OCI-LY3 (cell line): ENCODE data around the gene ARHGEF2.

ENCODE experiments used
- H2AFZ ChIP-seq: fragments of 200-600, 300-600 bp; shearing (Covaris generic); 2 replicates; pipeline ENCODE4 v1.6.0; 2014; ENCODE audit warnings: antibody characterized with exemption, low read depth, low read length
- H3K27ac ChIP-seq: fragments of 200-600, 300-600 bp; sonication (generic); 2 replicates; pipeline ENCODE4 v1.5.1; 2014; ENCODE audit warnings: mild to moderate bottlenecking, low read length, moderate library complexity, mixed read lengths
- H3K27me3 ChIP-seq: fragments of 200-600, 300-600 bp; sonication (generic); 2 replicates; pipeline ENCODE4 v1.6.1; 2014; ENCODE audit warnings: low read depth, low read length, mixed read lengths
- H3K36me3 ChIP-seq: fragments of 200-600, 300-600 bp; sonication (generic); replicated peaks from 2 replicates; pipeline ENCODE3; 2014; ENCODE audit warnings: low read depth, low read length, mixed read lengths
- H3K4me1 ChIP-seq: fragments of 300-600, 200-600 bp; sonication (generic); 2 replicates; pipeline ENCODE4 v1.6.1; 2014; ENCODE audit warnings: low read length, mixed read lengths
- H3K4me2 ChIP-seq: fragments of 200-600, 300-600 bp; sonication (generic); 2 replicates; pipeline ENCODE4 v1.6.1; 2014; ENCODE audit warnings: low read length, mixed read lengths
- H3K4me3 ChIP-seq: fragments of 300-600, 200-600 bp; sonication (generic); 2 replicates; pipeline ENCODE4 v1.5.1; 2014; ENCODE audit warnings: antibody characterized with exemption, mild to moderate bottlenecking, low read length, moderate library complexity
- H3K79me2 ChIP-seq: fragments of 300-600, 200-600 bp; shearing (Covaris generic); 2 replicates; pipeline ENCODE4 v1.6.1; 2014; ENCODE audit warnings: mild to moderate bottlenecking, low read length, mixed read lengths
- H3K9ac ChIP-seq: fragments of 300-600, 200-600 bp; shearing (Covaris generic); 2 replicates; pipeline ENCODE4 v1.6.0; 2014; ENCODE audit warnings: mild to moderate bottlenecking, low read length, moderate library complexity
- H3K9me3 ChIP-seq: fragments of 200-600, 300-600 bp; shearing (Covaris generic); 2 replicates; pipeline ENCODE4 v1.6.1; 2014; ENCODE audit warnings: low read length, mixed read lengths; ENCODE audit not compliant: insufficient read depth
- H4K20me1 ChIP-seq: fragments of 200-600, 300-600 bp; sonication (generic); 2 replicates; pipeline ENCODE4 v1.6.1; 2016; ENCODE audit warnings: low read length, mixed read lengths; ENCODE audit not compliant: insufficient read depth
- CTCF ChIP-seq: fragments of 200-600, 300-600 bp; sonication (generic); IDR thresholded peaks from 2 replicates; pipeline ENCODE4 v1.5.1; 2014; ENCODE audit warnings: antibody characterized with exemption, low read length, low read depth
- EZH2phosphoT487 ChIP-seq: fragments of 200-600 bp; shearing (Covaris generic); IDR thresholded peaks from 2 replicates; pipeline ENCODE4 v1.6.1; 2018; ENCODE audit warnings: antibody characterized with exemption, mixed run types, low read depth

ARHGEF2 gene

GRCh38 chr1:155966135-155966534, 12.2 kb downstream of the ARHGEF2 start:
- Histone ChIP-seq H3K27ac (no peak overlapping the region), H4K20me1 (peaks cover 65% of the 10 kb centered on the region)

GRCh38 chr1:155964193-155964592, 14.2 kb downstream of the ARHGEF2 start:
- Histone ChIP-seq H3K27ac (no peak overlapping the region), H3K9me3 (no peaks in the 10 kb centered on the region), H4K20me1 (peaks cover 60% of the 10 kb centered on the region), H3K4me2 (no peak overlapping the region), H3K4me3 (no peak overlapping the region), H3K79me2 (peaks cover 78% of the 10 kb centered on the region), H3K27me3 (no peaks in the 10 kb centered on the region), H2AFZ (no peak overlapping the region), H3K36me3 (peaks cover 82% of the 10 kb centered on the region), H3K9ac (no peak overlapping the region), H3K4me1 (peaks cover 15% of the 10 kb centered on the region)
- TF ChIP-seq EZH2phosphoT487 (no peak), CTCF (no peak)

More at GRCh38 chr1:155966135-155966534, 12.2 kb downstream of the ARHGEF2 start:
- no peaks in the 10 kb centered on the region for H3K9me3 ChIP-seq
- peaks cover 79% of the 10 kb centered on the region for H3K36me3 ChIP-seq
- H3K9ac ChIP-seq: no peak overlapping the region
- no peaks in the 10 kb centered on the region for H3K27me3 ChIP-seq
- no peak for TF ChIP-seq EZH2phosphoT487
- peak; percentile 43 for TF ChIP-seq CTCF
- peaks cover 84% of the 10 kb centered on the region for H3K79me2 ChIP-seq
- H3K4me1 ChIP-seq: peaks cover 33% of the 10 kb centered on the region
- no peak overlapping the region for H3K4me3 ChIP-seq
- no peak overlapping the region for H3K4me2 ChIP-seq
- no peak overlapping the region for H2AFZ ChIP-seq

- peaks cover 63% of the 10 kb centered on the region for H3K79me2 ChIP-seq
- no peak overlapping the region for H3K4me3 ChIP-seq
- H3K4me1 ChIP-seq: peaks cover 3% of the 10 kb centered on the region; the same call in 1 of the 2 replicates
- H3K27ac ChIP-seq: no peak overlapping the region
- peaks cover 45% of the 10 kb centered on the region for H4K20me1 ChIP-seq
- H3K4me2 ChIP-seq: no peak overlapping the region
- TF ChIP-seq CTCF (no peak), EZH2phosphoT487 (no peak)
- peaks cover 78% of the 10 kb centered on the region for H3K36me3 ChIP-seq
- H2AFZ ChIP-seq: no peak overlapping the region
- H3K9ac ChIP-seq: no peak overlapping the region
- no peaks in the 10 kb centered on the region for H3K27me3 ChIP-seq
- no peaks in the 10 kb centered on the region for H3K9me3 ChIP-seq
Observed at GRCh38 chr1:155962599-155963211, 15.6 kb downstream of the ARHGEF2 start.

GRCh38 chr1:155961937-155962336, 16.4 kb downstream of the ARHGEF2 start:
- H3K4me2 ChIP-seq: no peak overlapping the region
- no peak overlapping the region for H3K4me3 ChIP-seq
- H3K27me3 ChIP-seq: no peaks in the 10 kb centered on the region
- no peak for TF ChIP-seq EZH2phosphoT487
- no peak for TF ChIP-seq CTCF
- H2AFZ ChIP-seq: no peak overlapping the region
- H3K27ac ChIP-seq: no peak overlapping the region
- no peaks in the 10 kb centered on the region for H3K9me3 ChIP-seq
- peaks cover 3% of the 10 kb centered on the region; the same call in 1 of the 2 replicates for H3K4me1 ChIP-seq
- no peak overlapping the region for H3K9ac ChIP-seq
- peaks cover 55% of the 10 kb centered on the region for H3K79me2 ChIP-seq
- H4K20me1 ChIP-seq: peaks cover 37% of the 10 kb centered on the region
- peaks cover 78% of the 10 kb centered on the region for H3K36me3 ChIP-seq
